ENCODE results near the gene CAMK1D. TPM values are rescaled to one million over a fixed set of nuclear protein-coding genes. Genes with fewer than 3 reads are reported as not detected.

The CAMK1D gene
- total RNA-seq, 2 experiments from 2014 or later: 28.8 to 35.3 TPM

- Histone ChIP-seq H3K36me3 (ENCODE audit: insufficient read depth, low read length) (no peaks in the 10 kb centered on the region), H3K27me3 (ENCODE audit: control insufficient read depth in 1 of 2, insufficient read depth in 2 of 2, low read length in 2 of 2) (no peaks in the 10 kb centered on the region), H3K27ac (ENCODE audit: low read depth in 1 of 2, low read length in 2 of 2) (no peak overlapping the region), H3K4me1 (ENCODE audit: insufficient read depth, low read length) (peaks cover 18% of the 10 kb centered on the region), H3K9me3 (ENCODE audit: control insufficient read depth in 1 of 2, insufficient read depth in 1 of 2, low read length in 2 of 2) (no peaks in the 10 kb centered on the region), H3K4me3 (ENCODE audit: low read length) (no peak overlapping the region)
- H3K4me1 Mint-ChIP-seq (ENCODE audit: low read depth): peaks cover 58% of the 10 kb centered on the region
- H3K36me3 Mint-ChIP-seq (ENCODE audit: low read depth): peaks cover 18% of the 10 kb centered on the region
- no peaks in the 10 kb centered on the region for H3K9me3 Mint-ChIP-seq
- ATAC-seq (ENCODE audit: poor library complexity): no peak
- ChIA-PET CTCF (no interaction called here), POLR2A (interaction anchor here (1.2 to 1.3 kb wide), 2 partner anchors 10 to 133 kb away, joined by 3 to 4 read pairs; partner anchors contain the start of gene CAMK1D)
- intact Hi-C loops (cut with DNase I, micrococcal nuclease): no loop called here
- no peak for DNase-seq
- peak overlapping the region; percentile 30 for H3K27ac Mint-ChIP-seq
- TF ChIP-seq, protein P1, sequence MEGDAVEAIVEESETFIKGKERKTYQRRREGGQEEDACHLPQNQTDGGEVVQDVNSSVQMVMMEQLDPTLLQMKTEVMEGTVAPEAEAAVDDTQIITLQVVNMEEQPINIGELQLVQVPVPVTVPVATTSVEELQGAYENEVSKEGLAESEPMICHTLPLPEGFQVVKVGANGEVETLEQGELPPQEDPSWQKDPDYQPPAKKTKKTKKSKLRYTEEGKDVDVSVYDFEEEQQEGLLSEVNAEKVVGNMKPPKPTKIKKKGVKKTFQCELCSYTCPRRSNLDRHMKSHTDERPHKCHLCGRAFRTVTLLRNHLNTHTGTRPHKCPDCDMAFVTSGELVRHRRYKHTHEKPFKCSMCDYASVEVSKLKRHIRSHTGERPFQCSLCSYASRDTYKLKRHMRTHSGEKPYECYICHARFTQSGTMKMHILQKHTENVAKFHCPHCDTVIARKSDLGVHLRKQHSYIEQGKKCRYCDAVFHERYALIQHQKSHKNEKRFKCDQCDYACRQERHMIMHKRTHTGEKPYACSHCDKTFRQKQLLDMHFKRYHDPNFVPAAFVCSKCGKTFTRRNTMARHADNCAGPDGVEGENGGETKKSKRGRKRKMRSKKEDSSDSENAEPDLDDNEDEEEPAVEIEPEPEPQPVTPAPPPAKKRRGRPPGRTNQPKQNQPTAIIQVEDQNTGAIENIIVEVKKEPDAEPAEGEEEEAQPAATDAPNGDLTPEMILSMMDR (IDR thresholded peaks at IDR 0.05): no peak
- no peak overlapping the region for H3K4me3 Mint-ChIP-seq
- H3K27me3 Mint-ChIP-seq: no peaks in the 10 kb centered on the region
Measured at GRCh38 chr10:12482587-12482986, 133.2 kb downstream of the CAMK1D start.

GRCh38 chr10:12484002-12484918, 134.9 kb downstream of the CAMK1D start:
- intact Hi-C loops (cut with DNase I, micrococcal nuclease): loop anchor here in 1 of 2 experiments (2.0 kb wide), 1 partner anchor 219 kb away; no protein-coding TSS in a partner anchor
- no peak overlapping the region for H3K4me3 ChIP-seq (ENCODE audit: low read length)
- H3K36me3 ChIP-seq (ENCODE audit: insufficient read depth, low read length): no peaks in the 10 kb centered on the region
- Mint-ChIP-seq H3K27me3 (no peaks in the 10 kb centered on the region), H3K4me3 (no peak overlapping the region), H3K4me1 (ENCODE audit: low read depth) (peaks cover 52% of the 10 kb centered on the region), H3K9me3 (no peaks in the 10 kb centered on the region), H3K27ac (peak overlapping the region; percentile 75), H3K36me3 (ENCODE audit: low read depth) (peaks cover 11% of the 10 kb centered on the region)
- ChIA-PET POLR2A (interaction anchor here (1.1 to 1.4 kb wide), 4 partner anchors 8 to 134 kb away, joined by 4 to 13 read pairs (median 5); partner anchors contain the start of gene CAMK1D), CTCF (interaction anchor here (1.2 to 1.9 kb wide), 2 partner anchors 219 to 221 kb away, joined by 3 to 10 read pairs; no protein-coding TSS in a partner anchor)
- TF ChIP-seq, protein P1 (IDR thresholded peaks at IDR 0.05): no peak
- H3K27ac ChIP-seq (ENCODE audit: low read depth in 1 of 2, low read length in 2 of 2): no peak overlapping the region
- no peaks in the 10 kb centered on the region for H3K27me3 ChIP-seq (ENCODE audit: control insufficient read depth in 1 of 2, insufficient read depth in 2 of 2, low read length in 2 of 2)
- DNase-seq (no peak), ATAC-seq (ENCODE audit: poor library complexity) (no peak)
- no peaks in the 10 kb centered on the region for H3K9me3 ChIP-seq (ENCODE audit: control insufficient read depth in 1 of 2, insufficient read depth in 1 of 2, low read length in 2 of 2)
- peaks cover 18% of the 10 kb centered on the region for H3K4me1 ChIP-seq (ENCODE audit: insufficient read depth, low read length)

DNA sequence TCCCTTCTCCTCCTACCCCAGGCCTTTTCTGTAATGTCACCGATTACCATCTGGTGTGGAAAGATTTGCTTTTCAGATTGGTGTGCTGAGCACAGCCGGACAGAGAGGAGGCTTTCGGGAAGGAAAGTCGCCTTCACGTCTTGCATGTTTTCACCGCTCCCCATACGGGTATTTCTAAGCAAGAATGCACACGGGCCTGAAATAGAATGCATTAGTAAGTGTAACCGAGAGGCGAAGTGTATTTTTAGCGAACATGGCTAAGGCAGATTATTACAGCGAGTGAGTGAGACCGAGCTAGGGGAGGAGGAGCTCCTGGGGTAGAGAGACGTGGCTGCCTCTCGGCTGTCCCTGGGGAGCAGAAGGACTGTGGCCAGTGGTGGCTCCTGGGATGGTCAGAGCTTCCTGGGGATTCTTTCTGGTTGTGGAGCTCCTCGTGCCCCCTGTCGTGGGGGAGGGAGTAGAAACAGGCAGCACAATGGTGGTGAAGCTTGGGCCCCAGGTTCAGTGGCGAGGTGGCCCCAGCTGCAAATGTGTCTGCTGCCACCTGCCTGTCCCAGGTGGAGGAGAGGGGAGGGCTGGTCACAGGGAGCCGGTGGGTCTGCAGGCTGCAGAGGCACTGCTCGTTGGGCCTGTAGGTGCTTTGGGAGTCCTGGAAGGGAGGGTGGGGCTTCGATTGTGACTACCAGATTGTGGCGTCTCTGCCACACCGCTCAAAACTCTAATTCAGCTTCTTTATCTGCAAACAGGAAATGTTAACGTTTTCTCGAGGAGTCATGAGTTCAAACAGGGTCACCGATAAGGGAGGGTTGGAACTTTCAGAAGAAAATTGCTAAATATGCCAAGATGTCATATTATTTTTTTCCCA, 135.8 kb downstream of the CAMK1D start:
- H3K27ac ChIP-seq (ENCODE audit: low read depth in 1 of 2, low read length in 2 of 2): no peak overlapping the region
- H3K27me3 ChIP-seq (ENCODE audit: control insufficient read depth in 1 of 2, insufficient read depth in 2 of 2, low read length in 2 of 2): no peaks in the 10 kb centered on the region
- H3K27ac Mint-ChIP-seq: peak overlapping the region; percentile 75
- H3K36me3 ChIP-seq (ENCODE audit: insufficient read depth, low read length): no peaks in the 10 kb centered on the region
- TF ChIP-seq, protein P1 (IDR thresholded peaks at IDR 0.05): no peak
- ChIA-PET POLR2A (interaction anchor here (0.7 to 1.4 kb wide), 6 partner anchors 9 to 135 kb away, joined by 3 to 13 read pairs (median 4); partner anchors contain the start of gene CAMK1D), CTCF (interaction anchor here (0.9 to 1.9 kb wide), 6 partner anchors 28 to 270 kb away, joined by 3 to 10 read pairs (median 4); no protein-coding TSS in a partner anchor)
- peak; percentile 79 for ATAC-seq (ENCODE audit: poor library complexity)
- DNase-seq: peak; percentile 9 to 62 (median 24)
- peaks cover 11% of the 10 kb centered on the region for H3K36me3 Mint-ChIP-seq (ENCODE audit: low read depth)
- H3K27me3 Mint-ChIP-seq: no peaks in the 10 kb centered on the region
- peaks cover 15% of the 10 kb centered on the region for H3K4me1 ChIP-seq (ENCODE audit: insufficient read depth, low read length)
- H3K9me3 ChIP-seq (ENCODE audit: control insufficient read depth in 1 of 2, insufficient read depth in 1 of 2, low read length in 2 of 2): no peaks in the 10 kb centered on the region
- peak overlapping the region; percentile 55 for H3K4me3 Mint-ChIP-seq
- no peaks in the 10 kb centered on the region for H3K9me3 Mint-ChIP-seq
- intact Hi-C loops (cut with DNase I, micrococcal nuclease): loop anchor here (1.0 to 2.0 kb wide), 2 partner anchors 220 to 221 kb away; no protein-coding TSS in a partner anchor
- peaks cover 58% of the 10 kb centered on the region for H3K4me1 Mint-ChIP-seq (ENCODE audit: low read depth)
- no peak overlapping the region for H3K4me3 ChIP-seq (ENCODE audit: low read length)

All from CD4-positive, alpha-beta T cell (primary cell).